WTC11 (cell line): ENCODE data around the gene PRKAG2. TPM values are rescaled to one million over a fixed set of nuclear protein-coding genes. Genes with fewer than 3 reads are reported as not detected.

Experiments
- ATAC-seq: fragments of 200-7000 bp; cut with Tn5 transposase; 2 replicates; pipeline ENCODE4 v1.10.0; 2021; ENCODE audit warnings: mild to moderate bottlenecking, moderate library complexity
- CTCF ChIA-PET: fragments of 300-600 bp; sonication (Branson Sonifier 250); formaldehyde crosslinking; loops from one replicate; lab custom pipeline; 2021; ENCODE audit warnings: antibody characterized with exemption; lab: Charles Lee
- POLR2A ChIA-PET: fragments of 350-600 bp; sonication (Branson Sonifier 250); formaldehyde crosslinking; loops from one replicate; lab custom pipeline; 2021; ENCODE audit warnings: antibody characterized with exemption; lab: Charles Lee
- DNase-seq: peaks from one replicate; pipeline ENCODE4 v3.0.0; 2021; ENCODE audit warnings: low spot score
- H3K27ac Mint-ChIP-seq: 2 replicates; pipeline ENCODE4 v1.8.0; 2021; ENCODE audit warnings: mixed read lengths
- H3K27me3 Mint-ChIP-seq: 2 replicates; pipeline ENCODE4 v1.8.0; 2021; ENCODE audit warnings: low read depth, mild to moderate bottlenecking, moderate library complexity, mixed read lengths
- H3K36me3 Mint-ChIP-seq: 2 replicates; pipeline ENCODE4 v1.8.0; 2021; ENCODE audit warnings: mixed read lengths
- H3K4me1 Mint-ChIP-seq: 2 replicates; pipeline ENCODE4 v1.8.0; 2022; ENCODE audit warnings: mixed read lengths
- H3K4me3 Mint-ChIP-seq: 2 replicates; pipeline ENCODE4 v1.8.0; 2021; ENCODE audit warnings: mild to moderate bottlenecking, moderate library complexity, mixed read lengths
- H3K9me3 Mint-ChIP-seq: 2 replicates; pipeline ENCODE4 v1.8.0; 2021; ENCODE audit warnings: mixed read lengths
- AR ChIP-seq: fragments of 250-450 bp; sonication (Bioruptor Pico); IDR thresholded peaks from 2 replicates; pipeline ENCODE4 v1.9.0; 2021; ENCODE audit warnings: mild to moderate bottlenecking
- CBFB ChIP-seq: sonication (generic); formaldehyde crosslinking; IDR thresholded peaks from 2 replicates; pipeline ENCODE4 v1.8.1; 2022; ENCODE audit warnings: mild to moderate bottlenecking, low read depth, missing genetic modification reagents
- E2F1 ChIP-seq: sonication (generic); formaldehyde crosslinking; IDR thresholded peaks from 2 replicates; pipeline ENCODE4 v1.8.0; 2022; ENCODE audit warnings: mild to moderate bottlenecking, missing genetic modification reagents
- E2F5 ChIP-seq: sonication (generic); formaldehyde crosslinking; IDR thresholded peaks from 2 replicates; pipeline ENCODE4 v1.8.1; 2022; ENCODE audit warnings: mild to moderate bottlenecking, moderate library complexity, missing genetic modification reagents
- ERG ChIP-seq: fragments of 250-450 bp; sonication (Bioruptor Pico); IDR thresholded peaks from 2 replicates; pipeline ENCODE4 v1.8.0; 2021; ENCODE audit warnings: mild to moderate bottlenecking
- ESRRA ChIP-seq: sonication (generic); formaldehyde crosslinking; IDR thresholded peaks from 2 replicates; pipeline ENCODE4 v1.8.1; 2022; ENCODE audit warnings: mild to moderate bottlenecking, missing genetic modification reagents, borderline replicate concordance
- FOXK1 ChIP-seq: sonication (generic); formaldehyde crosslinking; IDR thresholded peaks from 2 replicates; pipeline ENCODE4 v1.8.0; 2022; ENCODE audit warnings: mild to moderate bottlenecking, moderate library complexity, missing genetic modification reagents
- GABPB1 ChIP-seq: sonication (generic); formaldehyde crosslinking; IDR thresholded peaks from 2 replicates; pipeline ENCODE4 v1.8.1; 2023; ENCODE audit warnings: mild to moderate bottlenecking, missing genetic modification reagents
- HMGXB4 ChIP-seq: sonication (generic); formaldehyde crosslinking; IDR thresholded peaks from 2 replicates; pipeline ENCODE4 v1.8.1; 2023; ENCODE audit warnings: mild to moderate bottlenecking, moderate library complexity, missing genetic modification reagents
- IRF2 ChIP-seq: sonication (generic); formaldehyde crosslinking; IDR thresholded peaks from 2 replicates; pipeline ENCODE4 v1.8.0; 2022; ENCODE audit warnings: low read depth, missing genetic modification reagents, borderline replicate concordance
- JUN ChIP-seq: sonication (generic); formaldehyde crosslinking; IDR thresholded peaks from 2 replicates; pipeline ENCODE4 v1.8.0; 2023; ENCODE audit warnings: mild to moderate bottlenecking, missing genetic modification reagents
- MAX ChIP-seq: sonication (generic); formaldehyde crosslinking; IDR thresholded peaks from 2 replicates; pipeline ENCODE4 v1.8.0; 2022; ENCODE audit warnings: mild to moderate bottlenecking, missing genetic modification reagents
- NR1H2 ChIP-seq: sonication (generic); formaldehyde crosslinking; IDR thresholded peaks from 2 replicates; pipeline ENCODE4 v1.9.0; 2021; ENCODE audit warnings: mild to moderate bottlenecking, moderate library complexity, missing genetic modification reagents
- PRRX2 ChIP-seq: fragments of 250-450 bp; sonication (Bioruptor Pico); IDR thresholded peaks from 2 replicates; pipeline ENCODE4 v1.8.0; 2021; ENCODE audit warnings: mild to moderate bottlenecking
- RELA ChIP-seq: sonication (generic); formaldehyde crosslinking; IDR thresholded peaks from 2 replicates; pipeline ENCODE4 v1.8.1; 2022; ENCODE audit warnings: missing genetic modification reagents, mild to moderate bottlenecking, borderline replicate concordance
- RORB ChIP-seq: fragments of 250-450 bp; sonication (Bioruptor Pico); IDR thresholded peaks from 2 replicates; pipeline ENCODE4 v1.9.0; 2021; ENCODE audit warnings: mild to moderate bottlenecking
- SOX15 ChIP-seq: fragments of 250-450 bp; sonication (Bioruptor Pico); IDR thresholded peaks from 2 replicates; pipeline ENCODE4 v1.9.0; 2021; ENCODE audit warnings: mild to moderate bottlenecking
- ZBTB43 ChIP-seq: sonication (generic); formaldehyde crosslinking; IDR thresholded peaks from 2 replicates; pipeline ENCODE4 v1.8.1; 2023; ENCODE audit warnings: mild to moderate bottlenecking, missing genetic modification reagents
- ZNF219 ChIP-seq: sonication (generic); formaldehyde crosslinking; IDR thresholded peaks from 2 replicates; pipeline ENCODE4 v1.8.0; 2023; ENCODE audit warnings: missing genetic modification reagents, mild to moderate bottlenecking, borderline replicate concordance
- ZNF232 ChIP-seq: sonication (generic); formaldehyde crosslinking; IDR thresholded peaks from 2 replicates; pipeline ENCODE4 v1.8.0; 2022; ENCODE audit warnings: mild to moderate bottlenecking, missing genetic modification reagents
- ZNF263 ChIP-seq: sonication (generic); formaldehyde crosslinking; IDR thresholded peaks from 2 replicates; pipeline ENCODE4 v1.8.1; 2022; ENCODE audit warnings: low read depth, mild to moderate bottlenecking, moderate library complexity, missing genetic modification reagents
- ZNF512 ChIP-seq: sonication (generic); formaldehyde crosslinking; IDR thresholded peaks from 2 replicates; pipeline ENCODE4 v1.8.1; 2022; ENCODE audit warnings: missing genetic modification reagents, borderline replicate concordance
- total RNA-seq: library from RNA; stranded (reverse); gene quantifications from 3 replicates; pipeline ENCODE4 v1.2.3, GENCODE V29; 2021

The PRKAG2 gene
- total RNA-seq, 1 experiment from 2014 or later, result 20.3 TPM

GRCh38 chr7:151823566-151824372 is 53.1 kb downstream of the PRKAG2 start:
- no peak for ATAC-seq
- Mint-ChIP-seq H3K27me3 (no peaks in the 10 kb centered on the region), H3K27ac (no peak overlapping the region), H3K9me3 (no peaks in the 10 kb centered on the region), H3K36me3 (no peaks in the 10 kb centered on the region), H3K4me1 (peaks cover 4% of the 10 kb centered on the region; the same call in 1 of the 2 replicates), H3K4me3 (no peak overlapping the region)
- no peak for TF ChIP-seq ZBTB43 (CRISPR knock-in tag)
- TF ChIP-seq SOX15 (CRISPR knock-in tag), result no peak
- no peak for TF ChIP-seq GABPB1 (CRISPR knock-in tag)
- no peak for TF ChIP-seq JUN (CRISPR knock-in tag)
- no peak for TF ChIP-seq MAX (CRISPR knock-in tag)
- TF ChIP-seq ZNF512, result no peak
- TF ChIP-seq RORB (CRISPR knock-in tag), result no peak
- TF ChIP-seq IRF2 (CRISPR knock-in tag), result no peak
- no peak for TF ChIP-seq CBFB (CRISPR knock-in tag)
- TF ChIP-seq FOXK1, result no peak
- no peak for TF ChIP-seq HMGXB4
- CTCF ChIA-PET, result interaction anchor here (0.9 kb wide), 1 partner anchor 60 kb away, joined by 3 read pairs; no protein-coding TSS in a partner anchor
- no peak for DNase-seq
- POLR2A ChIA-PET, result no interaction called here

GRCh38 chr7:151822541-151823181 is 54.3 kb downstream of the PRKAG2 start:
- ChIA-PET POLR2A (no interaction called here), CTCF (interaction anchor here (0.9 kb wide), 1 partner anchor 9 kb away, joined by 4 read pairs; no protein-coding TSS in a partner anchor)
- no peaks in the 10 kb centered on the region for H3K27me3 Mint-ChIP-seq
- no peak overlapping the region for H3K4me3 Mint-ChIP-seq
- ATAC-seq, result no peak
- DNase-seq, result no peak
- no peak overlapping the region for H3K27ac Mint-ChIP-seq
- H3K9me3 Mint-ChIP-seq, result no peaks in the 10 kb centered on the region
- peaks cover 4% of the 10 kb centered on the region; the same call in 1 of the 2 replicates for H3K4me1 Mint-ChIP-seq
- no peaks in the 10 kb centered on the region for H3K36me3 Mint-ChIP-seq
- no peak for TF ChIP-seq PRRX2 (CRISPR knock-in tag)
- no peak for TF ChIP-seq ESRRA (CRISPR knock-in tag)
- TF ChIP-seq ZNF219, result no peak
- TF ChIP-seq RELA (CRISPR knock-in tag), result no peak
- no peak for TF ChIP-seq ZNF263
- no peak for TF ChIP-seq NR1H2
- TF ChIP-seq E2F5 (CRISPR knock-in tag), result no peak
- TF ChIP-seq ERG (CRISPR knock-in tag), result no peak
- TF ChIP-seq GABPB1 (CRISPR knock-in tag), result no peak
- no peak for TF ChIP-seq JUN (CRISPR knock-in tag)
- TF ChIP-seq ZNF232 (CRISPR knock-in tag), result no peak
- TF ChIP-seq AR (CRISPR knock-in tag), result no peak
- TF ChIP-seq E2F1, result no peak
- TF ChIP-seq RORB (CRISPR knock-in tag), result no peak
